K562 (cell line): ENCODE data around the gene NT5DC4. TPM values are rescaled to one million over a fixed set of nuclear protein-coding genes. Genes with fewer than 3 reads are reported as not detected.

Source experiments
- ARID1B ChIP-seq: fragments of 450-650 bp; IDR thresholded peaks from 2 replicates; pipeline ENCODE4 v1.6.1; 2016; ENCODE audit warnings: antibody characterized with exemption, mild to moderate bottlenecking, inconsistent platforms
- CUX1 ChIP-seq: fragments of 200-800 bp; sonication (Bioruptor generic); IDR thresholded peaks from 2 replicates; pipeline ENCODE4 v1.6.1; 2016; ENCODE audit warnings: missing genetic modification characterization, missing compliant biosample characterization
- GABPB1 ChIP-seq: sonication (generic); formaldehyde crosslinking; IDR thresholded peaks from 2 replicates; pipeline ENCODE4 v1.8.0; 2022; ENCODE audit warnings: mild to moderate bottlenecking, missing genetic modification reagents
- HDAC1 ChIP-seq, 2 experiments: fragments of 450-650 bp; IDR thresholded peaks; 2 replicates each; pipeline ENCODE4 v1.6.1; 2016 to 2017; ENCODE audit warnings: inconsistent platforms in 1 of 2, mild to moderate bottlenecking in 1 of 2, moderate library complexity in 1 of 2
- HDAC8 ChIP-seq: fragments of 450-650 bp; IDR thresholded peaks from 2 replicates; pipeline ENCODE4 v1.6.1; 2016; ENCODE audit warnings: mild to moderate bottlenecking, missing genetic modification characterization, moderate library complexity, missing compliant biosample characterization
- MAFK ChIP-seq: IDR thresholded peaks from 2 replicates; pipeline ENCODE4 v1.6.1; 2011; ENCODE audit warnings: low read length, improper control_type of control experiment
- MYBL2 ChIP-seq, 2 experiments: fragments of 450-650 bp in 1 of 2; sonication (generic) in 1 of 2; formaldehyde crosslinking in 1 of 2; IDR thresholded peaks; 2 replicates each; pipeline versions ENCODE4 v1.6.1 to v1.8.1; 2017 to 2022; ENCODE audit warnings: borderline replicate concordance in 1 of 2, inconsistent platforms in 1 of 2, low read depth in 1 of 2, mild to moderate bottlenecking in 1 of 2, missing genetic modification reagents in 1 of 2, moderate library complexity in 1 of 2
- ZNF318 ChIP-seq, 2 experiments: fragments of 450-650 bp; IDR thresholded peaks; 2 replicates each; pipeline ENCODE4 v1.6.1; 2016; ENCODE audit warnings: mild to moderate bottlenecking in 2 of 2, borderline replicate concordance in 1 of 2, low read depth in 1 of 2, moderate library complexity in 1 of 2
- polyA plus RNA-seq, 8 experiments: library from polyadenylated mRNA; depleted of rRNA in 4 of 8; stranded (reverse) in 5 of 8; unstranded in 3 of 8; fragments of >200 nt; fragmentation: Nextera tagmentation in 2 of 8; fragmentation: Illumina TruSeq in 1 of 8; extraction: Ambion mirVana in 2 of 8; extraction: Trizol in 1 of 8; gene quantifications; 2 replicates each; pipeline versions ENCODE4 v1.2.1 to v1.2.3, GENCODE V29; 2011 to 2014; ENCODE audit warnings: inconsistent platforms in 1 of 8, missing spikeins in 1 of 8
- total RNA-seq, 7 experiments: library from RNA; depleted of rRNA in 6 of 7; stranded (reverse); fragments of >200 nt in 6 of 7; fragmentation: Illumina TruSeq in 2 of 7; extraction: Trizol in 2 of 7; gene quantifications; 2 replicates each; pipeline versions ENCODE4 v1.2.1 to v1.2.3, GENCODE V29; 2011 to 2021; ENCODE audit warnings: low replicate concordance in 1 of 7
- TF ChIP-seq, protein P1 (sequence below): fragments of 200-800 bp; sonication (Bioruptor generic); IDR thresholded peaks from 2 replicates; pipeline ENCODE4 v1.6.1; 2017; ENCODE audit warnings: missing genetic modification characterization, missing compliant biosample characterization

NT5DC4 gene
- total and polyA plus RNA-seq, 9 of the 15 experiments (the other 6 are each of a cell fraction or from before 2014, with no cell fraction given), result 0.44 to 6.9 (median 2.5) TPM

GRCh38 chr2:112692495-112692911 lies 28.3 kb upstream of the NT5DC4 start (continued):
- TF ChIP-seq, protein P1, sequence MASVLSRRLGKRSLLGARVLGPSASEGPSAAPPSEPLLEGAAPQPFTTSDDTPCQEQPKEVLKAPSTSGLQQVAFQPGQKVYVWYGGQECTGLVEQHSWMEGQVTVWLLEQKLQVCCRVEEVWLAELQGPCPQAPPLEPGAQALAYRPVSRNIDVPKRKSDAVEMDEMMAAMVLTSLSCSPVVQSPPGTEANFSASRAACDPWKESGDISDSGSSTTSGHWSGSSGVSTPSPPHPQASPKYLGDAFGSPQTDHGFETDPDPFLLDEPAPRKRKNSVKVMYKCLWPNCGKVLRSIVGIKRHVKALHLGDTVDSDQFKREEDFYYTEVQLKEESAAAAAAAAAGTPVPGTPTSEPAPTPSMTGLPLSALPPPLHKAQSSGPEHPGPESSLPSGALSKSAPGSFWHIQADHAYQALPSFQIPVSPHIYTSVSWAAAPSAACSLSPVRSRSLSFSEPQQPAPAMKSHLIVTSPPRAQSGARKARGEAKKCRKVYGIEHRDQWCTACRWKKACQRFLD (CRISPR knock-in tag), result peak; percentile 59; the same call in 1 of the 2 replicates
- TF ChIP-seq MAFK, result peak; percentile 92
- no peak for TF ChIP-seq CUX1 (CRISPR knock-in tag)
- no peak for TF ChIP-seq MYBL2 (IDR thresholded peaks at IDR 0.05; ENCODE audit: low read depth)
- no peak for TF ChIP-seq MYBL2 (CRISPR knock-in tag; IDR thresholded peaks at IDR 0.05; ENCODE audit: borderline replicate concordance)
- peak; percentile 70 for TF ChIP-seq ARID1B
- TF ChIP-seq ZNF318 (IDR thresholded peaks at IDR 0.05; ENCODE audit: borderline replicate concordance in 1 of 2, low read depth in 1 of 2), result peak in 1 of 2 experiments; percentile 57; a peak in 1 of 4 replicates
- TF ChIP-seq HDAC1 (IDR thresholded peaks at IDR 0.05), result peak in 1 of 2 experiments; percentile 82; a peak in 2 of 4 replicates
- no peak for TF ChIP-seq HDAC8
- peak; percentile 32; the same call in 1 of the 2 replicates for TF ChIP-seq GABPB1 (CRISPR knock-in tag)
